ENCODE measurements around the gene AIF1.

Gene AIF1

DNA sequence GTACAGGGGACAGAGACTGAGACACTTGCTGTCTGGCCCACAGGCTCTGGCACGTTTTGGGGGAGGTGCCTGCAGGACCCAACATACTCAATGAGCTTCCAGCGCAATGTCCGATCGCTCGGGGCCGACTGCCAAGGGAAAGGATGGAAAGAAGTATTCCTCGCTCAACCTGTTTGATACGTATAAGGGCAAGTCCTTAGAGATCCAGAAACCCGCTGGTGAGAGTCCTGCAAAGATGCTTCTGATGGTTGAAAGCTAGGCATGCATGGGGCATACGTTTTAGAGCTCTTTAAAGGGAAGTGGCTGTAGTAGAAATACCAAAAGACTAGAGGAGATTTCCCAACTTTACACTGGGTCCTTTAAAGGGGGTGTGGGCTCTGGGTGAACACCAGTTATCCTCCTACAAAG, 7.7 kb downstream of the AIF1 start:
- peak overlapping the region; percentile 84 for H3K4me2 ChIP-seq (ENCODE audit: low read depth, low read length, poor library complexity, severe bottlenecking)
- no peak overlapping the region for H2AFZ ChIP-seq (ENCODE audit: low read depth, low read length, severe bottlenecking)
- peaks cover 25% of the 10 kb centered on the region for H3F3A ChIP-seq (ENCODE audit: insufficient read depth)
- no peaks in the 10 kb centered on the region for H3K27me3 ChIP-seq (ENCODE audit: low read length)
- no peaks in the 10 kb centered on the region for H3K9me3 ChIP-seq (ENCODE audit: insufficient read depth, low read length)
- peaks cover 16% of the 10 kb centered on the region; the same call in 1 of the 2 replicates for H4K20me1 ChIP-seq (ENCODE audit: low read depth, low read length)
- peaks cover 61% of the 10 kb centered on the region for H3K79me2 ChIP-seq (ENCODE audit: insufficient read depth, low read length)
- H3K4me3 ChIP-seq (ENCODE audit: insufficient read depth, low read length, poor library complexity, severe bottlenecking): no peak overlapping the region
- no peak overlapping the region for H3K27ac ChIP-seq (ENCODE audit: low read depth, low read length)
- H3K9me2 ChIP-seq (replicated peaks; ENCODE audit: insufficient read depth, low read length): no peaks in the 10 kb centered on the region
- peak overlapping the region; percentile 83; the same call in 1 of the 2 replicates for H3K9ac ChIP-seq (ENCODE audit: low read length)
- peaks cover 57% of the 10 kb centered on the region for H3K36me3 ChIP-seq (ENCODE audit: low read length)
- TF ChIP-seq CTCF (IDR thresholded peaks at IDR 0.05; ENCODE audit: insufficient read depth, low read length, poor library complexity, severe bottlenecking): no peak
- TF ChIP-seq EZH2phosphoT487 (conservative IDR thresholded peaks at IDR 0.05; ENCODE audit: low read length): no peak

- Histone ChIP-seq H3K9me3 (ENCODE audit: insufficient read depth, low read length) (no peaks in the 10 kb centered on the region), H2AFZ (ENCODE audit: low read depth, low read length, severe bottlenecking) (no peak overlapping the region), H3K4me3 (ENCODE audit: insufficient read depth, low read length, poor library complexity, severe bottlenecking) (no peak overlapping the region), H3K27ac (ENCODE audit: low read depth, low read length) (no peak overlapping the region), H3K79me2 (ENCODE audit: insufficient read depth, low read length) (peaks cover 61% of the 10 kb centered on the region), H3K9me2 (replicated peaks; ENCODE audit: insufficient read depth, low read length) (no peaks in the 10 kb centered on the region), H3K9ac (ENCODE audit: low read length) (no peak overlapping the region), H3F3A (ENCODE audit: insufficient read depth) (peaks cover 19% of the 10 kb centered on the region), H3K4me2 (ENCODE audit: low read depth, low read length, poor library complexity, severe bottlenecking) (no peak overlapping the region), H3K36me3 (ENCODE audit: low read length) (peaks cover 67% of the 10 kb centered on the region), H3K27me3 (ENCODE audit: low read length) (no peaks in the 10 kb centered on the region), H4K20me1 (ENCODE audit: low read depth, low read length) (peaks cover 16% of the 10 kb centered on the region; the same call in 1 of the 2 replicates)
- TF ChIP-seq CTCF (IDR thresholded peaks at IDR 0.05; ENCODE audit: insufficient read depth, low read length, poor library complexity, severe bottlenecking): no peak
- TF ChIP-seq EZH2phosphoT487 (conservative IDR thresholded peaks at IDR 0.05; ENCODE audit: low read length): no peak
Measured at GRCh38 chr6:31624070-31624469, 9.0 kb downstream of the AIF1 start.

- Histone ChIP-seq H3F3A (ENCODE audit: insufficient read depth) (peaks cover 7% of the 10 kb centered on the region; the same call in 1 of the 2 replicates), H3K4me3 (ENCODE audit: insufficient read depth, low read length, poor library complexity, severe bottlenecking) (no peak overlapping the region), H3K9ac (ENCODE audit: low read length) (no peak overlapping the region), H4K20me1 (ENCODE audit: low read depth, low read length) (peaks cover 16% of the 10 kb centered on the region; the same call in 1 of the 2 replicates), H3K27me3 (ENCODE audit: low read length) (no peaks in the 10 kb centered on the region), H3K27ac (ENCODE audit: low read depth, low read length) (no peak overlapping the region), H3K4me2 (ENCODE audit: low read depth, low read length, poor library complexity, severe bottlenecking) (no peak overlapping the region), H3K9me3 (ENCODE audit: insufficient read depth, low read length) (no peaks in the 10 kb centered on the region), H2AFZ (ENCODE audit: low read depth, low read length, severe bottlenecking) (no peak overlapping the region), H3K9me2 (replicated peaks; ENCODE audit: insufficient read depth, low read length) (no peaks in the 10 kb centered on the region), H3K36me3 (ENCODE audit: low read length) (peaks cover 75% of the 10 kb centered on the region), H3K79me2 (ENCODE audit: insufficient read depth, low read length) (peaks cover 48% of the 10 kb centered on the region)
- TF ChIP-seq CTCF (IDR thresholded peaks at IDR 0.05; ENCODE audit: insufficient read depth, low read length, poor library complexity, severe bottlenecking) (no peak), EZH2phosphoT487 (conservative IDR thresholded peaks at IDR 0.05; ENCODE audit: low read length) (no peak)
Measured at GRCh38 chr6:31626952-31627351, 11.9 kb downstream of the AIF1 start.

All from SU-DHL-6 (cell line).